ENCODE measurements around the gene DDOST.

GRCh38 chr1:20683614-20684013, 22.4 kb upstream of the DDOST start:
- TF ChIP-seq EZH2 (IDR thresholded peaks at IDR 0.05), result no peak
- no peak for TF ChIP-seq POLR2AphosphoS5 (IDR thresholded peaks at IDR 0.05; ENCODE audit: borderline replicate concordance, low read depth, low read length)
- TF ChIP-seq FOXP2 (optimal IDR thresholded peaks at IDR 0.05; ENCODE audit: control extremely low read depth, extremely low read length, insufficient read depth), result no peak

All from SK-N-MC (cell line).